ENCODE measurements around the gene SLC22A8. TPM values are rescaled to one million over a fixed set of nuclear protein-coding genes. Genes with fewer than 3 reads are reported as not detected.

SLC22A8 gene
- total and polyA plus RNA-seq, 2 of the 13 experiments (the other 11 are each of a cell fraction or from before 2014, with no cell fraction given): 0.04 to 0.05 TPM

- TF ChIP-seq MEF2D (CRISPR knock-in tag; IDR thresholded peaks at IDR 0.05) (no peak), PLSCR1 (CRISPR knock-in tag; IDR thresholded peaks at IDR 0.05; ENCODE audit: borderline replicate concordance) (no peak)
Observed at GRCh38 chr11:62953811-62954210, 61.8 kb downstream of the SLC22A8 start (continued).

DNA sequence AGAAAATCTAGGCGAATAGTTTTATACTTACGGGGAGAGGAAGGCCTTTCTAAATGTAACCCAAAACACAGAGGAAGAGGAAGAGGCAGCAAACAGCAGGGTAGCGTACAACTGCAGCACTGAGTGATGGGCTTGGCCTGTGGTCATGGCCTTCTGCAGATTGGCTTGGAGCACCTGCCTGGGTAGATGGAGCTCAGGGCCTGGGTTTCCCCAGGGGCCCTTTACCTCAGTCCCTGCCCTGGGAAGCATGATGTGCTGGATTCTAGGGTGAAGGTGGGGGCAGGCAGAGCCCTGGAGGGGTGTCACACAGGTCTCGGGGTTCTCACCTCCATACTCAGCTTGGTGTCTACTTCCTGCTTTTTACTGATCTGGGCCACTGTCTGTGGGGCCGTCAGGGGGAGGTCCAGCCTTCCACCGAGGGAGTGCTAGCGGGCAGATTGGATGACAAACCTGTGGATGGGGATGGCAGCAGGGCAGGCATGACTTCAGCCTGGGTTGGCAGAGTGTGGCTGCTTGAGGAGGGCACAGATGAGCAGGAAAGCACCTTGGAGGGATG lies 66.8 kb downstream of the SLC22A8 start:
- Histone ChIP-seq H3K4me1 (ENCODE audit: insufficient read depth, low read length) (no peaks in the 10 kb centered on the region), H3K27me3 (ENCODE audit: control insufficient read depth in 1 of 2, insufficient read depth in 2 of 2, low read length in 2 of 2) (peaks cover 2 to 4% of the 10 kb centered on the region in 2 experiments; a peak in 2 of 5 replicates), H3K9ac (ENCODE audit: insufficient read depth, low read depth, low read length) (no peak overlapping the region), H2AFZ (ENCODE audit: low read length) (no peak overlapping the region), H3K4me3 (replicated peaks in 1 of 3; ENCODE audit: insufficient read depth in 1 of 3, low read depth in 2 of 3, low read length in 3 of 3) (no peak overlapping the region), H3K9me3 (ENCODE audit: low read length) (no peaks in the 10 kb centered on the region), H3K79me2 (ENCODE audit: insufficient read depth, low read length) (no peaks in the 10 kb centered on the region), H3K27ac (ENCODE audit: extremely low read length, insufficient read depth, low read length) (no peak overlapping the region), H3K4me2 (ENCODE audit: low read depth, low read length) (no peak overlapping the region), H3K36me3 (replicated peaks in 1 of 2; ENCODE audit: control insufficient read depth in 1 of 2, insufficient read depth in 2 of 2, low read length in 2 of 2) (no peaks in the 10 kb centered on the region), H4K20me1 (ENCODE audit: insufficient read depth, low read length) (no peaks in the 10 kb centered on the region)
- POLR2A ChIA-PET: no interaction called here
- WGBS (ENCODE audit: low lambda C conversion rate): 33% methylated on average over 6 of the region's 7 CpGs
- CTCF ChIA-PET (ENCODE audit: low intra/inter-chr PET ratio, low total read pairs): no interaction called here
- DNase-seq (ENCODE audit: low spot score) (no peak), ATAC-seq (no peak), FAIRE-seq (no peak)
- in situ Hi-C loops (cut with HindIII; ENCODE audit: extremely low pct_ligation_motif_present, low pct_unique_long_range_greater_than_20kb): no loop called here
- intact Hi-C loops (cut with micrococcal nuclease; ENCODE audit: unreplicated experiment): no loop called here
- no TSS peak for BruUV-seq (replicated peaks)
- TF ChIP-seq ZNF746 (CRISPR knock-in tag; IDR thresholded peaks at IDR 0.05) (no peak), ATF7 (IDR thresholded peaks at IDR 0.05) (no peak), ATF7 (CRISPR knock-in tag; IDR thresholded peaks at IDR 0.05) (no peak), TEAD2 (CRISPR knock-in tag; IDR thresholded peaks at IDR 0.05) (no peak), NCOA2 (CRISPR knock-in tag; IDR thresholded peaks at IDR 0.05) (no peak), NR3C1 (CRISPR knock-in tag; IDR thresholded peaks at IDR 0.05) (no peak), ETV5 (CRISPR knock-in tag; IDR thresholded peaks at IDR 0.05; ENCODE audit: borderline replicate concordance) (no peak), THYN1 (CRISPR knock-in tag; IDR thresholded peaks at IDR 0.05; ENCODE audit: borderline replicate concordance, low read depth) (no peak), AKNA (CRISPR knock-in tag; IDR thresholded peaks at IDR 0.05; ENCODE audit: borderline replicate concordance) (no peak), CHD2 (IDR thresholded peaks at IDR 0.05; ENCODE audit: low read depth, low read length) (no peak), ZNF790 (CRISPR knock-in tag; IDR thresholded peaks at IDR 0.05; ENCODE audit: borderline replicate concordance) (no peak), CREB1 (IDR thresholded peaks at IDR 0.05) (no peak), CREB1 (CRISPR knock-in tag; IDR thresholded peaks at IDR 0.05) (no peak), TOE1 (CRISPR knock-in tag; IDR thresholded peaks at IDR 0.05) (no peak)
- TF ChIP-seq, protein P1, sequence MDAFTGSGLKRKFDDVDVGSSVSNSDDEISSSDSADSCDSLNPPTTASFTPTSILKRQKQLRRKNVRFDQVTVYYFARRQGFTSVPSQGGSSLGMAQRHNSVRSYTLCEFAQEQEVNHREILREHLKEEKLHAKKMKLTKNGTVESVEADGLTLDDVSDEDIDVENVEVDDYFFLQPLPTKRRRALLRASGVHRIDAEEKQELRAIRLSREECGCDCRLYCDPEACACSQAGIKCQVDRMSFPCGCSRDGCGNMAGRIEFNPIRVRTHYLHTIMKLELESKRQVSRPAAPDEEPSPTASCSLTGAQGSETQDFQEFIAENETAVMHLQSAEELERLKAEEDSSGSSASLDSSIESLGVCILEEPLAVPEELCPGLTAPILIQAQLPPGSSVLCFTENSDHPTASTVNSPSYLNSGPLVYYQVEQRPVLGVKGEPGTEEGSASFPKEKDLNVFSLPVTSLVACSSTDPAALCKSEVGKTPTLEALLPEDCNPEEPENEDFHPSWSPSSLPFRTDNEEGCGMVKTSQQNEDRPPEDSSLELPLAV (CRISPR knock-in tag; conservative IDR thresholded peaks at IDR 0.05; ENCODE audit: low read depth): no peak

All from HepG2 (cell line).